Central memory CD4-positive, alpha-beta T cell (primary cell): ENCODE data around the gene ELMO1.

ENCODE experiments used
- DNase-seq: peaks from one replicate; pipeline ENCODE4 v3.0.0; 2022

ELMO1 gene

GRCh38 chr7:37211097-37211880, 237.4 kb downstream of the ELMO1 start:
- no peak for DNase-seq

DNA sequence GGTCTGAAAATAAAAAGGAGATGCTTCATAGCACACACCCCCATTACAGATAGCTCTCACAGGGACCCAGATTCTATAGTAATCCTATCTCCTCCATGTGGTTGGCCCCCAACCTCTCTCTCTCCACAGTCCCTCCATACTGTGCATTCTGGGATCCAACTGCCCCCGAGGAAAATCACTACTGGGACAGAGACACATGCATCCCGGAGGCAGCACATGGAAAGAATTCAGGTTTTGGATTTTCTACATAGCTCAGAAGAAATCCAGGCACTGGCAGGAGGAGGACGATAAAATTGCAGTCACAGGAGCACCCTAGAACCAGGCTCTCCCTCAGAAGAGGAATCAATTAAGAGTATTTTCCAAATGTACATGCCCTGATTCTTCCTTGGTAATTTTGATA, 239.5 kb downstream of the ELMO1 start:
- no peak for DNase-seq

DNA sequence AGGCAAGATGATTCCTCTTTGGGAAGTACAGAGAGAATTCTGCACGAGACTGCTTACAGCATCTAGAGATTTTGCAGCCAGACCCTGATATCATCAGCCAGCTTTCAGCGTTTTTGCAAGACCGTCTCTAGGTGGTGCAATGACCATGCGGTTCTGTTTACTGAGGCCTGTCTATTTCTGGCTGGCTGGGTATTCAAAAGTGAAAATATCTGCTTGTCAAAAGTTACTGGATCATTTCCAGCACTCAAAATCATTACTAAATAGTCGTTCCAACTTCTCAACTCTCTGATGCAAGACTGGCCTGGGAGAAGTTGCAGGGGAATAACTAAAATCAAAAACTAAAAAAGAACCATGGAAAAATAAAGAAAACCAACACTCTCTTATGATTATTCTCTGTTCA, 240.1 kb downstream of the ELMO1 start:
- peak; percentile 28 for DNase-seq

DNA sequence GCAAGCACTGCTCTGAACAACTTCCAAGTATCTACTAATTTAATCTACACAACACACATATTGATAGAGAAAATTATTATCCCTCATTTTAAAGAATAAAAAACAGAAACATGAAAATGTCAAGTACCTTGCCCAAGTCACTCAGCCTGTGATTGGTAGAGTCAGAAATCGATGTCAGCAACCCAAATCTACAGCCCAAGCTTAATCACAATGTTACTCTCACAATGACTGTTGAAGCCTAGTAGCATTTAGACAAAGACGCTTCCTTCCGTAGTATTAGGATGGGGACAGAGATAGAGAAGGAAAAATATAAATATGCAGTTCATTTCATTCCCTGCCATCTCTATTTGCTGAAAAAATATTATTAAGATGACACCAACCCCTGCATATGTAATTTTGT, 242.5 kb downstream of the ELMO1 start:
- no peak for DNase-seq

GRCh38 chr7:37205451-37205850, 243.2 kb downstream of the ELMO1 start:
- no peak for DNase-seq

DNA sequence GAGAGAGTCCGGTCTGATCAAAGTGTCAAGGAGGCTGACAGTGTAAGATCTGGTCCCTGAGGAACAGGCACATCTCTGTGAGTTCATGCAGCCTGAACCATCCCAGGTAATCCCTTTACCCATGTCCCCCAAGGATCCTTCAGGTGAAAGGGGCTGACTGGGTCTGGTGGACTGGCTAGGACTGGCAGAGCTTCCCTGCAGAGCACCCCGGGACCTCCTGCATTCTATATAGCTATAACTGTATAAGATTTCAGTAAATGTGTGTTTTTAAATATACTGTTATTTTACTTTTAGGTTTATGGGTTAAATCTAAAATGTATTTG, 246.8 kb downstream of the ELMO1 start:
- DNase-seq = no peak

DNA sequence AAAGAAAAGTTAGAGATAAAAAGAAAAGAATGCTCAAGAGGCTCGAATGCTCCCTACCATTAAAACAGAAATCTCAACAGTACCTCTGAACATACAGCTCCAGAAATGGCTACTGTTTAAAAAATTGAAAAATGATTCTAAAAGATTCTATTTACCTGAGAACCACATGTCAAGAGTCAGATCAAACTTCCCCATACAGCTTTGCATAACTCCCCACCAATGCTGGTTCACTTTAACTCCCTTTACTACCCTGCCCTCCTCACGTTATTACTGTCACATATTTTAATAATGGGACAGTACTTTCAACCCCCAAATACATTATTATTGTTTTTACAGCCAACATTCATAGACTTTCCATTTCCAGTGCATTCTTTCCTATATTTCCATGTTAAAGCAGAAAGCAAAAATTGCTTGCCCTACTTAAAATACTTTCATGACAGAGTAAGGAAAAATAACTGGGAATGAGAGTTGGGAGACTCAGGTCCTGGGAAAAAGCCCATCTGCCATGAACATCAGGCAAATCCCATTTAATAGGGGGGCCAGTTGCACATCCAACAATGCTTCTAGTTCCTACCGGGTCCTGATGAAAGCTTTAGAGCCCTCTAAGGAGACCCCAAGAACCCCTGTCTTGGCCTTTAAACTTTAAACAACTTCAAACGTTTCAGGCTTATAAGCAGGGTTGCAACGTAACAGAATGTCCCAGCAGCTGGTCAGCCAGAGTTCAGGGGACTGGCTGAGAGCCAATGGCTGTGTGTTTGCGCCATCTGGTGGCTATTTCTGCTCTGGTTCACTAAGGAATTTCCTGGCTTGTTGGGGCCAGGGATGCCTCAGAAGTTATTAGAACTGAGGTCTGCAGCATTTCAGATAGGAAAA, 247.4 kb downstream of the ELMO1 start:
- DNase-seq = no peak

DNA sequence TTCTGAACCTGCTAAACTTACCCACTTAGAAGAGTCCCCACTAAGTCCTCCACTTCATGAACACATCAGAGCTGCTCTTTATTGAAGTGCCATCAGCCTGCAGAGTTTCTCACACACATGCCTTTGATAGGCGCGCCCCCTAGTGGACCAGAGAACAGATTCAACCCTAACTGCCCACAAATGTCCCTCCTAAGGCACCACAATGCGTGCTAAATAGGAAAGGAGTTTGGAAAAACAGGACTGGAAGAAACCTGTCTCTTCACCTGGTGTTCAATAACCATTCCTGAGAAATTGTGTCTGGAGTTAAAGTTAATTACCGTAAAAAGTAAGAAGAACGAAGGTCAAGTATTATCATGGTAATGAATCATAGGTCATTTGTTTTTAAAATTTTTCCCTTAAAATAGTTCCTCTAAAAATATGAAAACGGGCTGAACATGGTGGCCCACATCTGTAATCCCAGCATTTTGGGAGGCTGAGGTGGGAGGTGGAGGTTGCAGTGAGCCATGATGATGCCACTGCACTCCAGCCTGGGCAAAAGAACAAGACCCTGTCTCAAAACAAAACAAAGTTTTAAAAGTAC, 249.7 kb downstream of the ELMO1 start:
- DNase-seq = peak; percentile 51

GRCh38 chr7:37198041-37198905, 250.4 kb downstream of the ELMO1 start:
- no peak for DNase-seq

DNA sequence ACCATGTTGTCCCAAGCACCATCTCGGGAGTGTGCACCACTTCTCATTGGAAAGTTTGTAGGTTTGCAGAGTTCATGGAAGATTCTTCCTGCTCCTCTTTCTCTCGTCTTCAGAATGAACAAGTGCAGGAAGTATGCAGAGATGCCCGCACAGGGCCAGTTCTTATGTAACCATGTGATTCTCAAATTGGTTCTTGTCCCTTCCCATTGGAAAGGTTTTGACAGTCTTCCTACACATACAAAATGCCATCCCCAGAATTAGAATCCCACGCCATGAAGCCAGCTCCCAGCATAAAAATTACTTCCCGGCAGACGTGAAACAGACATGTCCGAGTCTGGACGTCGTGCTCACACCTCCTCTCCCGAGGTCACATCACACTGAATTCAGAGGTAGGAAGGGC, 251.6 kb downstream of the ELMO1 start:
- DNase-seq = no peak

DNA sequence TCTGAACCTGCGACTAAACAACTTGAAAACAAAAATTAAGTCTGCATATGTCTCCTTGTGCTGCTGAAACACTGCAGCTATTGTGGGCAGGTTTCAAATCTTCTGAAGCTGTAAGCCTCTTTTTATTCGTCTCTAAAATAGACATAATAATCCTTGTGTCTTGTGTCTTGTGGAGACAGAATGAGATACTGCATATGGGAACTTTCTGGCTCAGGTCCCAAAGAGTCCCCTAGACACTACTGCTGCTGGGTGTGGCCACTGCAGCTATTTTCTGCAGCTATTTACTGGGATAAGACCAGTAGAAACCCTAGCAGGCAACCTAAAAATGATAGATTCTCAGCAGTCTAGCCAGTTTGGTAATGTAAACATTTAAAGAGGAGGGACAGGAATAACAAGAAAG, 252.0 kb downstream of the ELMO1 start:
- no peak for DNase-seq

DNA sequence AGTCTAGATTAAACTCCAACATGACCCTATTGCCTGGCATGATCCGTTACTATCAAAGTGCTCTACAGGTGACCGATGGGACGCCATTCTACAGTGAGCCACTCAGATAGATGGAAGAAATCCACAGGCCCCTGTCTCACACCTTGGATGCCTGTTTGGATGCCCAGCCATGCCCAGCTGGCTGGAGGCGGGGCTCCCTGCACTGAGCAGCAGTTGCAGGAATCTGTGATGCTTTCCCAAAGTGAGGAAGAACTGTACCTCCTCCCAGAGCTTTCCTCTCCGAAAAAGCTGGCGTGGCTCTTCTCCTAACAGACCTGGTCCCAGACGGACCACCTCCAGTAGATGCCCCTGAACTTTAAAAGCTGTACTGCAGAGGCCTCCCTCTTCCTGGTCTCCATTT, 253.3 kb downstream of the ELMO1 start:
- DNase-seq = no peak

- no peak for DNase-seq
These were observed 253.7 kb downstream of the ELMO1 start for GRCh38 chr7:37194943-37195342.

GRCh38 chr7:37193775-37194135, 254.9 kb downstream of the ELMO1 start:
- no peak for DNase-seq

- no peak for DNase-seq
These were observed 255.4 kb downstream of the ELMO1 start for GRCh38 chr7:37193087-37193774.

DNA sequence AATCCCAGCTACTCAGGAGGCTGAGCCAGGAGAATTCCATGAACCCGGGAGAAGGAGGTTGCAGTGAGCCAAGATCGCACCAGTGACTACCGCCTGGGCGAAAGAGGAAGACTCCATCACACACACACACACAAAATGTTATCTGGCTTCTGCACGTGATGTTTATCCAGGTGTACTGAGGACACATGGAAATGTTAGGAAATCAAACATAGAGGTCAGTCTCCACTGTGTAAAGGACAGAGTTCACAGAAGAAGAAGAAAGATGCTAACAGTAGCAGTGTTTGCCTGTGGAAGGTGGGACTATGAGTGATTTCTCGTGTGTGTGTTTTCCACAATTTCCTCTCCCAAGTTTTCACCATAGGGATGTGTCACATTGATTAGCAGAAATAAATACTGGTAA, 256.9 kb downstream of the ELMO1 start:
- no peak for DNase-seq

- DNase-seq = no peak
These were observed 261.5 kb downstream of the ELMO1 start for GRCh38 chr7:37187179-37187578.

DNA sequence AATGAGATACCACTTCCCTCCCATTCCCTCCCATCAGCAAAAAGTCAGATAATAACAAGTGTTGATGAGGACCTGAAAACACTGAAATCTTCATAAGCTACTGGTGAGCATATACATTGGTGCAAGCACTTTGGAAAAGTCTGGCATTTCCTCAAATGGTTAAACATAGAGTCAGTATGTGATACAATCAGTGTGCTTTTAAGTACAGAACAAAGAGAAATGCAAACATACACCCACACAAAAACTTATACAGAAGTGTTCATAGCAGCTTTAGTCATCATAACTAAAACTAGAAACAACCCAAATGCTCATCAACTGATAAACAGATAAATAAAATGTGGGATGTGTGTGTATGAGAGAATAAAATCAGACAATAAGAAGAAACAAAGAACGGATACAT, 261.9 kb downstream of the ELMO1 start:
- DNase-seq = no peak

DNA sequence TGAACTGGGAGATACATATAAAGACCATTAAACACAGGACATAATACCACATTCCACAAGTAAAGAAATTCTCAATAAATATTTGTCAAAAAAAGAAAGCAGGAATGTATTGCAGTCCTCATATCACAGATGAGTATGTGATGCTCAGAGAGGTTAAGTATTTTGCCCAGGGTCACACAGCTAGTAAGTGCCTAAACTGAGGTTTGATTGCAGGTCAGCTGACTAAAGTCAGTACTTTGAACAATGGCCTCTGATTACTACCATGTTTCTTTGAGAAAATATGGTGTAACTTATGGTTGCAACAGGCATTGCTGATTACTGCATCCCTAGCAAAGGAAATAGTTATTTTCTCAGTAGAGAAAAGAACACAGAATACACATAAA, 267.1 kb downstream of the ELMO1 start:
- no peak for DNase-seq

GRCh38 chr7:37180828-37181549, 267.7 kb downstream of the ELMO1 start:
- no peak for DNase-seq

DNA sequence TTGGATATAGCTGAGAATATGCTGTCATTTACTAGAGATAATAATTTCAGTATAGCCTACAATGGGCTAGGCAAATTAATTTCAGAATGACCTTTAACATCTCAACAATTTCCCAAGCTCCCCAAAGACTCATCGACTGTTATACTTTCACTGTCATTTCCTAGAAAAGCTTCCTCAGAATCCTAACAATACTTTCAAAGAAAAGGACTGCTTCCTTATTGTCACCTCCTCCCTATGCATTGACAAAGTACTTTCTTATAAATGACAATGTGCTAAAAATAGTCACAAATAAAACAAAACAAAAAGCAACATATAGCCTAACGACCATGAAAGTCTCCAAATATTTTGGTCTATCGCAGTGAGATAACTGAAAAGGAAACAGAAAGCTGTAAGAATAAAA, 272.6 kb downstream of the ELMO1 start:
- no peak for DNase-seq

DNA sequence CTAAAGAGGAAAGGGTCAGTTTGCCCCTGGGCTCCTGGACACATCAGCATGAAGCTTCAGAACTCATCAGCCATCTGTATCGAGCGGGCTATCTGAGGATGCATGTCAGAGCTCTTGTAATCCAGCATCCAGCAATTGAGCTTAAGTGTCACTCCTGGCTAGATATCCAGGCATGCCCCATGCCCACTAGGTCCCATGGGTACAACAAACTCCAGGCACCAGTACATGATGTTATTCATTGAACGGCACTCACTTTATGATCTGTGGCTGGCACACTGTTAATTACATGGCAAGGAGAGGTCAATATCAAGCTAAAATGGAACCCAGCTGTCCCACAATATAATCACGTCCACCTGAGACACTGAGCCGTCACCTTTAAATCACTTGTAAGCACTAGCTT, 274.2 kb downstream of the ELMO1 start:
- DNase-seq = no peak
